SK-N-SH (cell line): ENCODE results near the gene OBSCN. TPM values are rescaled to one million over a fixed set of nuclear protein-coding genes. Genes with fewer than 3 reads are reported as not detected.

ENCODE experiments used
- CTCF ChIA-PET: fragments of 300-600, 350-600 bp; formaldehyde crosslinking; extraction: SDS; loops from one replicate; lab custom pipeline; 2021; lab: Yijun Ruan, JAX
- POLR2A ChIA-PET: fragments of 350-600 bp; sonication (Branson Sonifier 250); formaldehyde crosslinking; extraction: SDS; loops from one replicate; lab custom pipeline; 2020; ENCODE audit warnings: antibody characterized with exemption, inconsistent platforms; lab: Yijun Ruan, JAX
- DNase-seq: peaks from one replicate; pipeline ENCODE4 v3.0.0; 2012
- H2AFZ ChIP-seq: fragments of 200-600 bp; sonication (generic); 2 replicates; pipeline ENCODE4 v1.8.1; 2016; ENCODE audit warnings: antibody characterized with exemption, mild to moderate bottlenecking, low read depth
- H3F3A ChIP-seq: fragments of 200-600 bp; sonication (generic); replicated peaks from 2 replicates; pipeline ENCODE3; 2016; ENCODE audit warnings: antibody characterized with exemption, mild to moderate bottlenecking; ENCODE audit not compliant: insufficient read depth
- H3K27ac ChIP-seq, 2 experiments: fragments of 200-500 bp in 1 of 2; fragments of 200-600 bp in 1 of 2; sonication (Bioruptor generic) in 1 of 2; sonication (generic), shearing (Covaris generic) in 1 of 2; 2 replicates each; pipeline versions ENCODE4 v1.5.1 to v1.6.1; 2014 to 2016; ENCODE audit warnings: low read depth in 2 of 2, inconsistent platforms in 1 of 2, low read length in 1 of 2, mild to moderate bottlenecking in 1 of 2, mixed read lengths in 1 of 2
- H3K27me3 ChIP-seq: fragments of 200-600 bp; sonication (generic), shearing (Covaris generic); 2 replicates; pipeline ENCODE4 v1.6.1; 2016; ENCODE audit warnings: mixed run types; ENCODE audit not compliant: insufficient read depth
- H3K36me3 ChIP-seq, 2 experiments: fragments of 200-500 bp in 1 of 2; fragments of 200-600 bp in 1 of 2; sonication (Bioruptor generic) in 1 of 2; sonication (generic) in 1 of 2; replicated peaks in 1 of 2; 2 replicates each; pipeline versions ENCODE3 to v1.5.1; 2014 to 2016; ENCODE audit warnings: low read length in 1 of 2, mild to moderate bottlenecking in 1 of 2; ENCODE audit not compliant: insufficient read depth in 2 of 2, control insufficient read depth in 1 of 2
- H3K4me1 ChIP-seq, 2 experiments: fragments of 200-500 bp in 1 of 2; fragments of 200-600 bp in 1 of 2; sonication (Bioruptor generic) in 1 of 2; sonication (generic), shearing (Covaris generic) in 1 of 2; 2 replicates each; pipeline versions ENCODE4 v1.5.1 to v1.6.1; 2014 to 2016; ENCODE audit warnings: low read depth in 1 of 2, low read length in 1 of 2, mixed run types in 1 of 2; ENCODE audit not compliant: insufficient read depth in 2 of 2, control insufficient read depth in 1 of 2
- H3K4me2 ChIP-seq: fragments of 200-600 bp; sonication (generic), shearing (Covaris generic); 2 replicates; pipeline ENCODE4 v1.6.1; 2017; ENCODE audit warnings: mixed run types
- H3K4me3 ChIP-seq, 2 experiments: fragments of 200-500 bp in 1 of 2; fragments of 200-600 bp in 1 of 2; sonication (Bioruptor generic) in 1 of 2; sonication (generic), shearing (Covaris generic) in 1 of 2; 2 replicates each; pipeline versions ENCODE4 v1.5.1 to v1.8.1; 2014 to 2016; ENCODE audit warnings: low read depth in 2 of 2, inconsistent platforms in 1 of 2, low read length in 1 of 2, mild to moderate bottlenecking in 1 of 2, mixed read lengths in 1 of 2, moderate library complexity in 1 of 2
- H3K79me2 ChIP-seq: fragments of 200-600 bp; sonication (generic); 2 replicates; pipeline ENCODE4 v1.8.1; 2017; ENCODE audit warnings: mild to moderate bottlenecking; ENCODE audit not compliant: insufficient read depth
- H3K9ac ChIP-seq: fragments of 200-600 bp; sonication (generic); 2 replicates; pipeline ENCODE4 v1.6.1; 2017; ENCODE audit warnings: mixed run types
- H3K9me2 ChIP-seq: fragments of 200-600 bp; sonication (generic); 2 replicates; pipeline ENCODE4 v1.6.1; 2017; ENCODE audit warnings: mixed run types
- H3K9me3 ChIP-seq: fragments of 200-600 bp; sonication (generic); 2 replicates; pipeline ENCODE4 v1.6.1; 2017; ENCODE audit warnings: mixed run types, mild to moderate bottlenecking, moderate library complexity
- H4K20me1 ChIP-seq: fragments of 200-600 bp; sonication (generic); 2 replicates; pipeline ENCODE4 v1.6.1; 2017; ENCODE audit warnings: mild to moderate bottlenecking, mixed run types; ENCODE audit not compliant: insufficient read depth
- CHD2 ChIP-seq: fragments of 150-350 bp; IDR thresholded peaks from 2 replicates; pipeline ENCODE4 v1.6.1; 2018; ENCODE audit warnings: low read length; ENCODE audit not compliant: partially characterized antibody
- EP300 ChIP-seq, 2 experiments: IDR thresholded peaks; 2 replicates each; pipeline versions ENCODE4 v1.4.0 to v1.6.1; 2012; ENCODE audit warnings: borderline replicate concordance in 1 of 2, low read depth in 1 of 2, low read length in 1 of 2
- FOSL2 ChIP-seq: IDR thresholded peaks from 2 replicates; pipeline ENCODE4 v1.4.0; 2012; ENCODE audit warnings: low read depth, mild to moderate bottlenecking, moderate library complexity, borderline replicate concordance
- FOXJ3 ChIP-seq: sonication (generic); formaldehyde crosslinking; IDR thresholded peaks from 2 replicates; pipeline ENCODE4 v1.5.1; 2020; ENCODE audit warnings: mild to moderate bottlenecking, missing genetic modification reagents
- FOXM1 ChIP-seq: IDR thresholded peaks from 2 replicates; pipeline ENCODE4 v1.4.0; 2012; ENCODE audit warnings: low read depth, mild to moderate bottlenecking
- GABPA ChIP-seq: IDR thresholded peaks from 2 replicates; pipeline ENCODE4 v1.4.0; 2012; ENCODE audit warnings: low read depth, mild to moderate bottlenecking
- GATA2 ChIP-seq: sonication (generic); formaldehyde crosslinking; IDR thresholded peaks from 2 replicates; pipeline ENCODE4 v1.5.0; 2020; ENCODE audit warnings: mild to moderate bottlenecking, missing genetic modification reagents
- MEF2A ChIP-seq: IDR thresholded peaks from 2 replicates; pipeline ENCODE4 v1.4.0; 2012; ENCODE audit warnings: low read depth, borderline replicate concordance
- MXI1 ChIP-seq: IDR thresholded peaks from 2 replicates; pipeline ENCODE4 v1.6.1; 2012; ENCODE audit warnings: mild to moderate bottlenecking, low read depth, low read length, improper control_type of control experiment
- NFIC ChIP-seq: IDR thresholded peaks from 2 replicates; pipeline ENCODE4 v1.4.0; 2012; ENCODE audit warnings: borderline replicate concordance
- POLR2AphosphoS5 ChIP-seq: IDR thresholded peaks from 2 replicates; pipeline ENCODE4 v1.6.1; 2012; ENCODE audit warnings: low read depth, low read length
- RAD21 ChIP-seq: IDR thresholded peaks from 2 replicates; pipeline ENCODE4 v1.6.1; 2012; ENCODE audit warnings: mild to moderate bottlenecking, low read length
- RCOR1 ChIP-seq: fragments of 150-350 bp; IDR thresholded peaks from 2 replicates; pipeline ENCODE4 v1.6.1; 2017; ENCODE audit warnings: antibody characterized with exemption, low read length
- SIN3A ChIP-seq: IDR thresholded peaks from 2 replicates; pipeline ENCODE4 v1.6.1; 2012; ENCODE audit warnings: low read depth, mild to moderate bottlenecking, low read length, moderate library complexity, borderline replicate concordance
- SMC3 ChIP-seq: IDR thresholded peaks from 2 replicates; pipeline ENCODE4 v1.6.1; 2012; ENCODE audit warnings: low read depth, low read length, improper control_type of control experiment
- TAF1 ChIP-seq: IDR thresholded peaks from 2 replicates; pipeline ENCODE4 v1.6.1; 2012; ENCODE audit warnings: low read depth, mild to moderate bottlenecking, low read length, moderate library complexity, borderline replicate concordance
- TEAD4 ChIP-seq: IDR thresholded peaks from 2 replicates; pipeline ENCODE4 v1.4.0; 2012; ENCODE audit warnings: mild to moderate bottlenecking, borderline replicate concordance; ENCODE audit not compliant: insufficient read depth
- YY1 ChIP-seq: IDR thresholded peaks from 2 replicates; pipeline ENCODE4 v1.4.0; 2012; ENCODE audit warnings: low read depth, mild to moderate bottlenecking
- WGBS: methylation state at CpG from one replicate; pipeline ENCODE4 v1.1.6; 2017; ENCODE audit warnings: low lambda C conversion rate; 5-methylcytosine and 5-hydroxymethylcytosine counted together
- polyA plus RNA-seq, 3 experiments: library from polyadenylated mRNA; depleted of rRNA; stranded (reverse); fragments of >200 nt; gene quantifications; 2 replicates each; pipeline ENCODE4 v1.2.3, GENCODE V29; 2012
- TF ChIP-seq, protein P1 (sequence below): IDR thresholded peaks from 2 replicates; pipeline ENCODE4 v1.6.1; 2012; ENCODE audit warnings: mild to moderate bottlenecking, low read depth, low read length, moderate library complexity
- TF ChIP-seq, protein P2 (sequence below): fragments of 150-350 bp; IDR thresholded peaks from 2 replicates; pipeline ENCODE4 v1.6.1; 2017; ENCODE audit warnings: antibody characterized with exemption, low read length, low read depth, borderline replicate concordance
- TF ChIP-seq, protein P3 (sequence below): fragments of 200-600 bp; sonication (generic); IDR thresholded peaks from 2 replicates; pipeline ENCODE4 v1.6.1; 2017; ENCODE audit warnings: antibody characterized with exemption, mild to moderate bottlenecking, moderate library complexity
- TF ChIP-seq, protein P4 (sequence below): IDR thresholded peaks from 2 replicates; pipeline ENCODE4 v1.4.0; 2012; ENCODE audit warnings: low read depth, borderline replicate concordance

The OBSCN gene
- polyA plus RNA-seq, 1 of the 3 experiments (the other 2 are of a cell fraction): 4.0 TPM

DNA sequence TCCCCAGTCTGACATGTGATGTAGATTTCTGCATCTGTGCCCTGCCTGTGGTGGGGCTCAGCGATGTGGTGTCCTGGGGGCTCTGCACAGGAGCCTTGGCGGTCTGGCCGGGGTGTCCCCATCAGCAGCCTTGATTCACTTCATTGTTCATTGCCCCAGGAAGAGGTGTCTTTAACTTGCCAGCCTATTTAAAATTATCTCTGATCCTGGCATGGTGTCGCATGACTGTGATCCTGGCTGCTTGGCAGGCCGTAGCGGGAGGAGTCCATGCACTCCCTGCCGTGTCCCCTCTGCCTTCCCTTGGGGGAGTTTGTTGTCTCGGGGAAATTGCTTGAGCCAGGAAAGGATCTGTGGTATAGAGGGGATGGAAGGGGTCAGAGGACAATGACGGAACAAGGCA, 138.9 kb downstream of the OBSCN start (continued):
- TF ChIP-seq, protein P1, sequence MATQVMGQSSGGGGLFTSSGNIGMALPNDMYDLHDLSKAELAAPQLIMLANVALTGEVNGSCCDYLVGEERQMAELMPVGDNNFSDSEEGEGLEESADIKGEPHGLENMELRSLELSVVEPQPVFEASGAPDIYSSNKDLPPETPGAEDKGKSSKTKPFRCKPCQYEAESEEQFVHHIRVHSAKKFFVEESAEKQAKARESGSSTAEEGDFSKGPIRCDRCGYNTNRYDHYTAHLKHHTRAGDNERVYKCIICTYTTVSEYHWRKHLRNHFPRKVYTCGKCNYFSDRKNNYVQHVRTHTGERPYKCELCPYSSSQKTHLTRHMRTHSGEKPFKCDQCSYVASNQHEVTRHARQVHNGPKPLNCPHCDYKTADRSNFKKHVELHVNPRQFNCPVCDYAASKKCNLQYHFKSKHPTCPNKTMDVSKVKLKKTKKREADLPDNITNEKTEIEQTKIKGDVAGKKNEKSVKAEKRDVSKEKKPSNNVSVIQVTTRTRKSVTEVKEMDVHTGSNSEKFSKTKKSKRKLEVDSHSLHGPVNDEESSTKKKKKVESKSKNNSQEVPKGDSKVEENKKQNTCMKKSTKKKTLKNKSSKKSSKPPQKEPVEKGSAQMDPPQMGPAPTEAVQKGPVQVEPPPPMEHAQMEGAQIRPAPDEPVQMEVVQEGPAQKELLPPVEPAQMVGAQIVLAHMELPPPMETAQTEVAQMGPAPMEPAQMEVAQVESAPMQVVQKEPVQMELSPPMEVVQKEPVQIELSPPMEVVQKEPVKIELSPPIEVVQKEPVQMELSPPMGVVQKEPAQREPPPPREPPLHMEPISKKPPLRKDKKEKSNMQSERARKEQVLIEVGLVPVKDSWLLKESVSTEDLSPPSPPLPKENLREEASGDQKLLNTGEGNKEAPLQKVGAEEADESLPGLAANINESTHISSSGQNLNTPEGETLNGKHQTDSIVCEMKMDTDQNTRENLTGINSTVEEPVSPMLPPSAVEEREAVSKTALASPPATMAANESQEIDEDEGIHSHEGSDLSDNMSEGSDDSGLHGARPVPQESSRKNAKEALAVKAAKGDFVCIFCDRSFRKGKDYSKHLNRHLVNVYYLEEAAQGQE: no peak
- TF ChIP-seq FOSL2 (no peak), RAD21 (no peak)
- TF ChIP-seq, all 33 proteins: peak for 0

DNA sequence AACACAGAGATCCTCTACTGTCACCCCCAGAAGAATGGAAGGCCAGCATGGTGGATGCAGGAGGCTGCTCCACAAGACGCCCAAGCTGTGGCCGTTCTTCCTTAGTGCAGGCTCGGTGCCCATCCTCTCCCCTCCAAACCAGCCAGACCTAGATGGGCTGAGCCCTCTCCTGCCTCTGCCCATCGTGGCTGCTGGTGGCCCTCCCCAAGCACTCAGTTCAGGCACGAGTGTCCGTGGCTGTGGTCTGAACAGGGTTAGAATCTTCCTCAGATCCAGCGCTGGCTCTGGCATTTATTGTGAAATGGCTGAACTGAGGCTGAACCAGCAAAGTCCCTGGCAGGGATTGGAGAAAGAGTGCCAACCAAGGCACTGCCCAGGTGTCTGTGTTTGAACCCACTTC, 139.3 kb downstream of the OBSCN start:
- H3K9me2 ChIP-seq: no peaks in the 10 kb centered on the region
- no peak overlapping the region for H3K4me2 ChIP-seq
- no peak overlapping the region for H2AFZ ChIP-seq
- TF ChIP-seq RCOR1 (no peak), FOSL2 (no peak), MXI1 (no peak), POLR2AphosphoS5 (no peak), MEF2A (no peak), GATA2 (CRISPR knock-in tag) (no peak), YY1 (no peak), CHD2 (no peak), FOXM1 (no peak), EP300 (IDR thresholded peaks at IDR 0.05; ENCODE audit: borderline replicate concordance in 1 of 2, low read depth in 1 of 2, low read length in 1 of 2) (no peak), NFIC (no peak), SMC3 (no peak), GABPA (no peak), FOXJ3 (CRISPR knock-in tag) (no peak), TEAD4 (no peak), SIN3A (no peak), TAF1 (no peak)
- TF ChIP-seq, protein P2, sequence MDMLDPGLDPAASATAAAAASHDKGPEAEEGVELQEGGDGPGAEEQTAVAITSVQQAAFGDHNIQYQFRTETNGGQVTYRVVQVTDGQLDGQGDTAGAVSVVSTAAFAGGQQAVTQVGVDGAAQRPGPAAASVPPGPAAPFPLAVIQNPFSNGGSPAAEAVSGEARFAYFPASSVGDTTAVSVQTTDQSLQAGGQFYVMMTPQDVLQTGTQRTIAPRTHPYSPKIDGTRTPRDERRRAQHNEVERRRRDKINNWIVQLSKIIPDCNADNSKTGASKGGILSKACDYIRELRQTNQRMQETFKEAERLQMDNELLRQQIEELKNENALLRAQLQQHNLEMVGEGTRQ: no peak
- TF ChIP-seq, protein P3, sequence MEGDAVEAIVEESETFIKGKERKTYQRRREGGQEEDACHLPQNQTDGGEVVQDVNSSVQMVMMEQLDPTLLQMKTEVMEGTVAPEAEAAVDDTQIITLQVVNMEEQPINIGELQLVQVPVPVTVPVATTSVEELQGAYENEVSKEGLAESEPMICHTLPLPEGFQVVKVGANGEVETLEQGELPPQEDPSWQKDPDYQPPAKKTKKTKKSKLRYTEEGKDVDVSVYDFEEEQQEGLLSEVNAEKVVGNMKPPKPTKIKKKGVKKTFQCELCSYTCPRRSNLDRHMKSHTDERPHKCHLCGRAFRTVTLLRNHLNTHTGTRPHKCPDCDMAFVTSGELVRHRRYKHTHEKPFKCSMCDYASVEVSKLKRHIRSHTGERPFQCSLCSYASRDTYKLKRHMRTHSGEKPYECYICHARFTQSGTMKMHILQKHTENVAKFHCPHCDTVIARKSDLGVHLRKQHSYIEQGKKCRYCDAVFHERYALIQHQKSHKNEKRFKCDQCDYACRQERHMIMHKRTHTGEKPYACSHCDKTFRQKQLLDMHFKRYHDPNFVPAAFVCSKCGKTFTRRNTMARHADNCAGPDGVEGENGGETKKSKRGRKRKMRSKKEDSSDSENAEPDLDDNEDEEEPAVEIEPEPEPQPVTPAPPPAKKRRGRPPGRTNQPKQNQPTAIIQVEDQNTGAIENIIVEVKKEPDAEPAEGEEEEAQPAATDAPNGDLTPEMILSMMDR: no peak
- TF ChIP-seq, protein P4, sequence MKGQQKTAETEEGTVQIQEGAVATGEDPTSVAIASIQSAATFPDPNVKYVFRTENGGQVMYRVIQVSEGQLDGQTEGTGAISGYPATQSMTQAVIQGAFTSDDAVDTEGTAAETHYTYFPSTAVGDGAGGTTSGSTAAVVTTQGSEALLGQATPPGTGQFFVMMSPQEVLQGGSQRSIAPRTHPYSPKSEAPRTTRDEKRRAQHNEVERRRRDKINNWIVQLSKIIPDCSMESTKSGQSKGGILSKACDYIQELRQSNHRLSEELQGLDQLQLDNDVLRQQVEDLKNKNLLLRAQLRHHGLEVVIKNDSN: no peak
- no peaks in the 10 kb centered on the region for H4K20me1 ChIP-seq
- H3K9ac ChIP-seq: no peak overlapping the region
- no peak overlapping the region for H3K27ac ChIP-seq
- no peak for DNase-seq
- no peaks in the 10 kb centered on the region for H3K79me2 ChIP-seq
- WGBS: 45% methylated on average over 7 of the region's 7 CpGs
- H3K36me3 ChIP-seq: no peaks in the 10 kb centered on the region
- no peaks in the 10 kb centered on the region for H3F3A ChIP-seq
- POLR2A ChIA-PET: no interaction called here
- H3K4me1 ChIP-seq: no peaks in the 10 kb centered on the region
- CTCF ChIA-PET: no interaction called here
- H3K9me3 ChIP-seq: no peaks in the 10 kb centered on the region
- H3K27me3 ChIP-seq: no peaks in the 10 kb centered on the region
- H3K4me3 ChIP-seq: no peak overlapping the region
